GM13977 (cell line): Measurements from ENCODE around the gene RAB5B.
A peak's percentile ranks its signal among the peaks of the same experiment; 100 is the strongest.

Experiments
- DNase-seq: peaks from one replicate; pipeline ENCODE4 v3.0.0; 2012; ENCODE audit warnings: low spot score
- in situ Hi-C: fragments of 300-500 bp; cut with MboI; formaldehyde crosslinking; loops from one replicate; pipeline ENCODE4 v1.12.0; 2022; ENCODE audit warnings: low sequenced_read_pairs, low pct_unique_long_range_greater_than_20kb, mixed read lengths, inconsistent platforms; ENCODE audit not compliant: unreplicated experiment
- TF ChIP-seq, protein P1 (sequence below): IDR thresholded peaks from 2 replicates; pipeline ENCODE4 v1.5.1; 2012; ENCODE audit warnings: mild to moderate bottlenecking, control low read depth; ENCODE audit not compliant: insufficient read depth; ENCODE audit errors: extremely low read depth, missing control alignments

Gene RAB5B

DNA sequence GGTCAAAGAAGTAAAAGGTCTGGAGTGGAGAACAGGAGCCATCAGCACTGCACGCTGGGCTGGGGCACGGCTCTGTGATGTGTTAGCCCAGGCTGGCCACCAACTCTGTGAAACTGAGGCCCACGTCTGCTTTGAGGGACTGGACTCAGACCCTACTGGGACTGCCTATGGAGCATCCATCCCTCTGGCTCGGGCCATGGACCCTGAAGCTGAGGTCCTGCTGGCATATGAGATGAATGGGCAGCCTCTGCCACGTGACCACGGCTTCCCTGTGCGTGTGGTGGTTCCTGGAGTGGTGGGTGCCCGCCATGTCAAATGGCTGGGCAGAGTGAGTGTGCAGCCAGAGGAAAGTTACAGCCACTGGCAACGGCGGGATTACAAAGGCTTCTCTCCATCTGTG is 30.3 kb downstream of the RAB5B start:
- no peak for DNase-seq
- TF ChIP-seq, protein P1, sequence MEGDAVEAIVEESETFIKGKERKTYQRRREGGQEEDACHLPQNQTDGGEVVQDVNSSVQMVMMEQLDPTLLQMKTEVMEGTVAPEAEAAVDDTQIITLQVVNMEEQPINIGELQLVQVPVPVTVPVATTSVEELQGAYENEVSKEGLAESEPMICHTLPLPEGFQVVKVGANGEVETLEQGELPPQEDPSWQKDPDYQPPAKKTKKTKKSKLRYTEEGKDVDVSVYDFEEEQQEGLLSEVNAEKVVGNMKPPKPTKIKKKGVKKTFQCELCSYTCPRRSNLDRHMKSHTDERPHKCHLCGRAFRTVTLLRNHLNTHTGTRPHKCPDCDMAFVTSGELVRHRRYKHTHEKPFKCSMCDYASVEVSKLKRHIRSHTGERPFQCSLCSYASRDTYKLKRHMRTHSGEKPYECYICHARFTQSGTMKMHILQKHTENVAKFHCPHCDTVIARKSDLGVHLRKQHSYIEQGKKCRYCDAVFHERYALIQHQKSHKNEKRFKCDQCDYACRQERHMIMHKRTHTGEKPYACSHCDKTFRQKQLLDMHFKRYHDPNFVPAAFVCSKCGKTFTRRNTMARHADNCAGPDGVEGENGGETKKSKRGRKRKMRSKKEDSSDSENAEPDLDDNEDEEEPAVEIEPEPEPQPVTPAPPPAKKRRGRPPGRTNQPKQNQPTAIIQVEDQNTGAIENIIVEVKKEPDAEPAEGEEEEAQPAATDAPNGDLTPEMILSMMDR = no peak
- in situ Hi-C loops = loop anchor here (5.0 kb wide), 1 partner anchor 33 kb away; no protein-coding TSS in a partner anchor

DNA sequence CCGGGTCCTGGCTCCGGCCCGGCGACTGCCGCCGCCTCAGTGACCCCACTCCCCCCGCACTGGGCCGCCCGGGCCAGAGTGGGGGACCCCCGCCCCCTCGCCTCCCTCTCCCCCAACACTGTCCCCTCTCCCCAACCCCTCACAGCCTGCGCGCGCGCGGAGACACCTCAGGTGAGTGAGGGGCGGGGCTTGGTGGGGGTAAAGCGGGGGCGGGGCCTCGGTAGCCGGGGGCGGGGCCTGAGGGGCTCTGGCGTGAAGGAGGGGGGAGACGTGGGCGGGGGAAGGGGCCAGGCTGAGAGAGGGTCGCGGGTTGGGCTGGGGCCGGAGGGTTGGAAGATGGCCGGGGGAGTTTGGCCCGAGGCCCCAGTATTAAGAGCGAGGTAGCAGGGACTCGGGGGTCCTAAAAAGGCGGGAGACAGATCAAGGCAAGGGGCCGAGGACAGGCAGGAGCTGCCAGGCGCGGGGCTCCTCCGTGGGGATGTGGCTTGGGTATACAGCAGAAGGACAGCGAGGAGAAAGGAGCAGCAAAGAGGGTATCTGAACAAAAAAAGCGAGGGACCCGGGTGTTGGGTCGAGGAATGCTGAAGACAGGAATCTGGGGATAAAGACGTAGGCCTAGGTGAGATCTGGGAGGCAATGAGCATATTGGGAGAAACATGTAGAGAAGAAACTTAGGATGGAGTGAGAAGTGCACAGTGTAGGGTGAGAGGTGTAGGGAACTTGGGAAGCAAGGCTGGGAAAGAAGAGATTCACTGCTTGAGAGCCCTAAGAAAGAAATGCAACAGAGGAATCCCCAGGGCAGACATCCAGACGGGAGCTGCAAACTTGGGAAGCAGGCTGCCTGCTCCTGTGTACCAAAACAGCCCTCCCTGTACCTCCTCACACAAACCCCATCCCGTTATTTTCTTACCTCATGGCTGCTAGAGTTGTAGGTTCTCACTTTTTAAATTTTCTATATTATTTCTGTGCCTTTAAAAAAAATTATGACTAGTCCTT is 34.0 kb downstream of the RAB5B start:
- TF ChIP-seq, protein P1 = no peak
- peak; percentile 85 for DNase-seq
- in situ Hi-C loops = no loop called here

DNA sequence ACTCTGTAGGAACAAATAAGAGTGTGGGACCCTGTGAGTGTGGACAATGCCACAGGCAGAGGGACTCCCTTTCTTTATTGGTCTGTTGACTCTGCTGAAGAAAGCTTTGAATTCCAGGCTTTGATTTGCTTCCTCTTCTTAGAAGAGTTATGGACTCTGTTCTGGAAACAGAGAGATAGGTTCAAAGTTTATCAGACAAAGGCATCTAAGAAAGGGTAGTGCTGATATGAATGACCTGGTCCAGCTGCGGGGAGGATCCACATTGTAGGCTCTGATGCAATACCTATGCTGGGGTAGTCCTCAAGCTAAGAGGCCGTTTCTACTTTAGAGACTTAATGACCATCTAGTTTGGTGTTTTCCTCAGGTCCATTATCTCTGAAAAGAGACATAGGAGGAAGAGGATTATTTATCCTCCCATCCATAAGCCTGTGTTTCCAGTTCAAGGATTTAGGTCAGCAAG is 36.3 kb downstream of the RAB5B start:
- DNase-seq = no peak
- in situ Hi-C loops = no loop called here
- TF ChIP-seq, protein P1 = no peak

GRCh38 chr12:56011509-56012090 is 37.7 kb downstream of the RAB5B start:
- no peak for DNase-seq
- TF ChIP-seq, protein P1 = no peak
- in situ Hi-C loops = no loop called here

GRCh38 chr12:56013482-56013881 is 39.6 kb downstream of the RAB5B start:
- TF ChIP-seq, protein P1 = no peak
- DNase-seq = no peak
- in situ Hi-C loops = no loop called here

- no peak for DNase-seq
- TF ChIP-seq, protein P1 = no peak
- in situ Hi-C loops = no loop called here
These were observed 40.3 kb downstream of the RAB5B start for GRCh38 chr12:56014205-56014604.
